HG02870 (cell line): ENCODE results near the gene PLSCR1.

Experiments
- ATAC-seq: cut with Tn5 transposase; IDR thresholded peaks from one replicate; pipeline ENCODE4 v1.9.1; 2021; ENCODE audit warnings: mild to moderate bottlenecking, moderate library complexity; ENCODE audit not compliant: unreplicated experiment

PLSCR1 gene, protein sequence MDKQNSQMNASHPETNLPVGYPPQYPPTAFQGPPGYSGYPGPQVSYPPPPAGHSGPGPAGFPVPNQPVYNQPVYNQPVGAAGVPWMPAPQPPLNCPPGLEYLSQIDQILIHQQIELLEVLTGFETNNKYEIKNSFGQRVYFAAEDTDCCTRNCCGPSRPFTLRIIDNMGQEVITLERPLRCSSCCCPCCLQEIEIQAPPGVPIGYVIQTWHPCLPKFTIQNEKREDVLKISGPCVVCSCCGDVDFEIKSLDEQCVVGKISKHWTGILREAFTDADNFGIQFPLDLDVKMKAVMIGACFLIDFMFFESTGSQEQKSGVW

DNA sequence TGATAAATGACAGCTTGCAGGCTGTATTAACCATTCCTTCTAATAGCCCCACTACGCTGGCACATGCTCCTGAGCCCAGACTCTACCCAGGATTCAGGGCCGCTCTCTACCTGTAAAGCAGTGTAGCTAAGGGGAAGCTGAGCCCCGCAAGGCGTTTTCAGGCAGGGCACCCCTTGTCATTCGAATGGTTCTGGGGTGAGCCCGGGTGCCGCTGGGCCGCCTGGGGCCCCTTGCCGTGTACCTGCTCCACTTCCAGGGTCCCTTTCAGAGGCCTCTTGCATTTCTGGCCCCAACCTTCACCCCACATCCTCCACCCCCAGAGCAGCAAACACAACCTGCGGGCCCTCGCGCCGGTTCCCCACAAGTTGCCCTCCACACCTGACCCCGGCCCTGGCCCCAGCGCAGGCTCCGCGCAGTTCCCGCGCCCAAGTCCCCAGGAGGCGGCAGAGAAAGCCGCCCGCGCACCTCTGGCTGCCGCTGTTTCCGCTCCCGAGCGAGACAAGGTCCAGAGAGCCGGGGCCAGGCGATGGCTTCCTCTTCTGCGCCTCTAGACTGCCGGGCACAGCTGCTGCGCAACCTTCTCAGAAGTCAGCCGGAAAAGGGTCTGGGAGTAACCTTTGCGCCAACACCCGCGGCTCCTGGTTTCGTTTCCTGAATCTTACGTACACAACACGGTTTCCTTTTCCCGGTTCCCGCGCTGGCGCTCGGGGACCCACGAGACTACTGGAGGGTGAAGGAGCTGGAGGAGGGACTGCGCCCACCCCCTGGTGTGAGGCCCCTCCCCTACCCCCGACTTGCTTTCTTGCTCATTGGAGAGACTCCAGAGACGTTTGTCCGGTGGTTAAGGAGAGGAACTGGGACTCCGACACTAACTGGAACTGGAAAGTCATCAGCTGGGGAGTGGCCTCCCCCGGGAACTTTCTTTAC is at the start of gene PLSCR1:
TSS of gene PLSCR1 (minus strand) at position 606 of the 927 bp plus-strand sequence. CDS start 8,055 bp downstream, outside the sequence.
- peak; percentile 85 for ATAC-seq

DNA sequence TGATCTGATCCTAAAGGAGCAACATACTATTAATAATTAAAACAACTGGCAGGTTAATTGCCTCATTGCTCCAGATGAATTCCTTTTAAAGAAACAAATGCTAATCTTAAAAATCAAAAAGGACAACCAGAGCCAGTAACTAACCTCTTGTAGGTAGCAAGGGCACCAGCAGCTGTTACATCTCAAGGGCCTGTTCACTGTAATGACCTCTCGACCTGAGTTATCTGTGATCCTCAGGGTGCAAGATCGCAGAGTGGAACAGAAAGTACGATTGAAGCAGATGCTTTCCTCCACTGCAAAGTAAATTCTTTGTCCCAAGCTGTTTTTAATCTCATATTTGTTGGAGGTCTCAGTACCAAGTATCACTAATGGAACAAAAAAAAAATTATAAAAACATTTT is 49.4 kb upstream of the PLSCR1 start:
- ATAC-seq, result no peak

DNA sequence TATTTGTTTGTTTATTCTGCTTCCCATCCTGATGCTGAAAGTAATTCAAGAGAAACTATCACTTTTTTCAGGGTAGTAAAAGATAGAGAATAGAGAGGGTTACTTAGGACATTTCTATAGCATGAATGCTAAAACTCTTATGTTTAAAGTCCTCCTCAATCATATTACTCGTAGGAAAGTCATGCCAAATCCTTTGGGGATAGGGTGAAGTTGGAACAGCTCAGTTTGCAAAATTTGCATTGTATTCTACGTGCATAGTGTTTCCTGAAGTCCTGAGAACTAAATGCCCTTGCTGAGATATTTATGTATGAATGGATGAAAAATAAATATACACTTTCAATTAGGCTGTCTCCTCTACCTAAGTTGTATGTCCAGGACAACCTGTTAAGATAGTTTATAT is 46.1 kb upstream of the PLSCR1 start:
- ATAC-seq, result no peak

DNA sequence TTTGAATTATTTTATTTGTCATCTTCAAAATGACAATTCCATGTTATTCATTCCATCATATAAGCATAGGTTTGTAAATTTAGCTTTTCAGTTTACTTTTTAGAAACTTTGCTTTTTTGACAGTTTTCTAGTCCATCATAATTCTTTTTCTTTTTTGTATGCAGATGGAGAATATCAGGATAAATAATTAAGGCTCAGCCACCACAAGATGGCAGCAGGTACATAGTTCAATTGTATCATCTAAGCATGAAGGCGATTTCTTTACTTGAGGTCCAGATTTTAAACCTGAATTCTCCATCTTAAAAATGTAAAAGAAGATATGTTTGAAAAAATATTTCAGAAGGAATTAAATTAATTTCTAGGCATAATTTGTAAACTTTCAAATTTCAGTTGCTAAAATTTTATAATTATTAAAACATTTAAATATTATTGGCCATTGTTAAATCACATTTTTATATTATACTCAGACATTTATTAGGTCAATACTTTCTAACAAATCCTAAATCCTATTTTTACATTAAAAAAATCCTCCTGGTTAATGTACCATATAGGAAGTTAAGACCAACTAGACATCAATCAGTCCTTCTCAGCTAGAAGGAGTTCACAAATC is 45.6 kb upstream of the PLSCR1 start:
- ATAC-seq, result peak; percentile 45

DNA sequence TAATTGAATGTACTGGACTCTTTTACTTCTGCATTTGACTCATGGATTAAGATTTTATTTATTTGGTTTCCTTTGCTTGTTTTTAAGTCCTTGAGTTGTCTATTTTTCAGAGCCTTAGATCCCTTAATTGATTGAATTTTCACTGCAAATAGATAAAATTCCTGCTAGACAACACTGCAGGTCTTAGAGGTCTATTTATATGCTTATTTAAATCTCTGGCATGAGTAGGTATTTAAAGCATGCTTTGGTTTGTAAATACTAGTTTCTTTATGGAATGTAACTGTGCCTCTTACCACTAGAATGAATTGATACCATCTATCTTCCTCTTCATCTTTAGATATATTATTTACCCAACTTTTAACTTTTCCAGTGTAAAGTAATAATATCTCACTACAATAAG is 40.7 kb upstream of the PLSCR1 start:
- ATAC-seq, result no peak

DNA sequence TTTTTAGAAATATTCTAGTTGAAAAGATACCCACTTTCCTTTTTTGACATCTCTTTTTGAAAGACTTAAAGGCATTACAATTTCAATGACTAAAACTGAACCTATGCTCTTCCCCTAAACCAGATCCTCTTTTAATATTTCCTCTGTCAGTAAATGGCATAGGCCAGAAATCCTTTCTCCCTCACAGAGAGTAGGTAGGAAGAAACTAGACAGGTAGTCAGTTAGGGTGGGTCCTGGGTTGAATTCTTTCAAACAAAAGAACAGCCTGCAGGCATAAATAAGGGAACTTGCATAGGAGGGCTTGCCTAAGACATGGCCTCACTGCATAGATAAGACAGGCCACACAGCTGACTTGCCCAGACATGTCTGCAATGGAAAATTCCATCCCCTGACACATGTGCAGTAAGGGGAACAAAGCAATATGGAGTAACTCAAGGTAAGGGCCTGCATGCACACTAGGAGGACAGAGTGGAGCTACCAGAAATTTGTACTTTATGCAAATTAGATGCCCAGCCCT is 37.6 kb upstream of the PLSCR1 start:
- no peak for ATAC-seq

DNA sequence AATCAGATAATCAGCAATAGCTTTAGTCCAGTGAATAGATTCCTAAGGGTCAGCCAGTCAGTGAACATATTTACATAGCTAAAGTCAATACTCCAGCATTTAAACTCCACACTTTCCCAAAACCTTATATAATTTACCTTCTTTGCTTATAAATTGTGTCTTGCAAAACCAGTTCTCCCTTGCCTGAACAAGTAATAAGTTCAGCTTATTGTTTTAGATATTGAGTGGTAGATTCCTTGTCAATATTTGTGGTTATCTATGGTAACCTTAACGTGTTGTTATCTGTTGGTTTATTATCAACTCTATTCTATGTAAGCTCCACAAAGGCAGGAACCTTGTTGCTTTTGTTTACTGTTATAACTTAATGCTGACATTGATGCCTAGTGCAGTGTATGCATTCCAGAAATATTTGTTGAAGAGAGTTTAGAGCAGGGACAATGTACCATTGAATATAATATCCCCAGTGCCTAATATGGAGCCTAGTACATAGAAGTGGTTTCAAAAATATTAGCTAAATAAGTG is 36.7 kb upstream of the PLSCR1 start:
- no peak for ATAC-seq

DNA sequence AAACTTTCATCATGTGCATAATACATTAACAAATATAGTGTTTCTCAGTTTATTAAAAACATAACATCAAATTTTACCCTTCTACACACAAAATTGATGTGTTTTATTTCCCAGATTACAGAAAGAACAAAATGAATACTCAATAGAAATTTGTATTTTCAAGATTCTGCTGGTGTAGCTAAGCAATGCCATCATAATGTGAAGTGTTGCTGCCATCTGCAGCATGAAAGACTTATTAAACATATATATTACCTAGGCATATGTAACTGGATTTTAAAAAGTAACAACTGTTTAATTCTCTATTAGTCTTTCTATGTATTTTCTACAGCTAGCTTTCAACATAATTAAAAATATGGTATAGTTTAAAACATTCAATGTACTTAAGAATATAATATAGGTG is 33.3 kb upstream of the PLSCR1 start:
- ATAC-seq, result peak; percentile 65

DNA sequence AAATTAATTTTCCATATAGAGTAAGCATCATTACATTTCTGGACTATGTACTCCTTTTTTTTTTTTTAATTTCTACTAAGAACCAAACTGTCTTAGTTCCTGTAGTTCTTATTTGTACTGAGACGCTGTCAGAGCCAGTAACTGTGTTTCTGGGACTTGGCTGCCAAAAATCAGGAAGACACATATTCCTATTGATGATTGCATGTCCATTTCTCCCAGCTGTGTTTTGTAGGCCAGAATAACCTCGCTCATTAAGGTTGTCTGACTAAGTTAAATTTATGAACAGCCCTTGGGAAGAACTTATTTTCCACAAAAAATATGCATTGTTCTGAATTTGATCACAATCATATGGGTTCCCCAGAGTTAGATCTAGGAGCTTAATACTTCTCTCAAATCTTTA is 31.2 kb upstream of the PLSCR1 start:
- no peak for ATAC-seq

DNA sequence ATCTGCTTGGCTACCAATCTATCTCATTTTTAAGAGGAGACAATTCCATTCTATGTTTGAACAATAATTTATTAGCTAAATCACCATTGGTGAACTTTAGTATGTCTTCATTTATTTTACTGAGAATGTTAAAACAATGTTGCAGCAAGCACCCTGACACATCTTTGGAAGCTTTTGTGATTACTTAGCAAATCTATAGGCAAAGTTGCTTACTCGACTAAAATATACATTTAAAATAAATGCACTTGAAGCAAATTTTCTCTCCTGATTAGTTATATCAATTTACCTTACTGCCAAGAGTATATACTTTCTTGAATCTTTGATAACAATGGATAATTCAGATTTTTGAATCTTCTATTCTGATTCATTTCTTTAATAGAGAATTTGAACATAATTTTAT is 29.8 kb upstream of the PLSCR1 start:
- no peak for ATAC-seq

DNA sequence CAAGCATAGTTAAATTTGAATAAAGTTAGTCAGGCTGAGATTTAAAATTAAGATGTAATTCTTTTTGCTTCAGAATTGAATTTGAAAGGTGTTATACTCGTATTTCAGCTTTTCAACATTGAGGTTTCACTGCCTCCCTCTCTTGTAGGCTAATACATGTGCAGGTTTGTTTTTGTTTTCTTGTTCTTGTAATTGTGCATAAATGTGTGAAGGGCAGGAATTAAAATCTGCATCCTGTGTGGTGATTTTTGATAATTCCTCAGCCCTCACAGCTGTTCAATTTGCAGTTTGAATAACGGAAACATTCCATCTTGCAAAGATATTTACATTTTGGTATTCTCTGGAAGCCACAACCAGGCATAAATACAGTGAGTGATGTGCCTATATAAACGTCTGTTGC is 24.9 kb upstream of the PLSCR1 start:
- no peak for ATAC-seq

DNA sequence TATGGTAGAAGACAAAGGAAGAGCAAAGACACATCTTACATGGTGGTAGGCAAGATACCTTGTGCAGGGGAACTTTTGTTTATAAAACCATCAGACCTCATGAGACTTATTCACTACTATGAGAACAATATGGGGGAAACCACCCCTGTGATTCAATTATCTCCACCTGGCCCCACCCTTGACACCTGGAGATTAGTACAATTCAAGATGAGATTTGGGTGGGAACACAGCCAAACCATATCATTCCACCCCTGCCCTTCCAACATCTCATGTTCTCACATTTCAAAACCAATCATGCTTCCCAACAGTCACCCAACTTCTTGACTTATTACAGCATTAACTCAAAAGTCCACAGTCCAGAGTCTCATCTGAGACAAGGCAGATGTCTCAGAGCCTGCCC is 21.7 kb upstream of the PLSCR1 start:
- ATAC-seq, result no peak

DNA sequence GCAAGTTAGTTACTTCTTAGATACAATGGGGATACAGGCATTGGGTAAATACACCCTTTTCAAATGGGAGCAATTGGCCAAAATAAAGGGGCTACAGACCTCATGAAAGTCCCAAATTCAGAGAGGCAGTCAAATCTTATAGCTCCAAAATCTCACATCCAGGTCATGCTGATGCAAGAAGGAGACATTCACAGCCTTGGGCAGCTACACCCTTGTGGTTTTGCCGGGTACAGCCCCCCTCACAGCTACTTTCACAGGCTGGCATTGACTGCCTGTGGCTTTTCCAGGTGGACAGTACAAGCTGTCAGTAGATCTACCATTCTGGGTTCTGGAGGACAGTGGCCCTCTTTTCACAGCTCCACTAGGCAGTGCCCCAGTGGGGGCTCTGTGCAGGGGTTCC is 17.5 kb upstream of the PLSCR1 start:
- no peak for ATAC-seq

DNA sequence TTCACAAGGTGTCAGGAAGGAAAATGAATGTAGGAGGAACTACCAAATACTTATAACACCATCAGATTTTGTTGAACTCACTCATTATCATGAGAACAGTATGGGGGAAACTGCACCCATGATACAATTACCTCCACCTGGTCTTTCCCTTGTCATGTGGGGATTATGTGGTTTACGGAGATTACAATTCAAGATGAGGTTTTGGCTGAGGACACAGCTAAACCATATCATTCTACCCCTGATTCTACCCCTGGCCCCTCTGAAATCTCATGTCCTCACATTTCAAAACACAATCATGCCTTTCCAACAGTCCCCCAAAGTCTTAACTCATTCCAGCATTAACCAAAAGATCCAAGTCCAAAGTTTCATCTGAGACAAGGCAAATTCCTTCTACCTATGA is 17.1 kb upstream of the PLSCR1 start:
- no peak for ATAC-seq

DNA sequence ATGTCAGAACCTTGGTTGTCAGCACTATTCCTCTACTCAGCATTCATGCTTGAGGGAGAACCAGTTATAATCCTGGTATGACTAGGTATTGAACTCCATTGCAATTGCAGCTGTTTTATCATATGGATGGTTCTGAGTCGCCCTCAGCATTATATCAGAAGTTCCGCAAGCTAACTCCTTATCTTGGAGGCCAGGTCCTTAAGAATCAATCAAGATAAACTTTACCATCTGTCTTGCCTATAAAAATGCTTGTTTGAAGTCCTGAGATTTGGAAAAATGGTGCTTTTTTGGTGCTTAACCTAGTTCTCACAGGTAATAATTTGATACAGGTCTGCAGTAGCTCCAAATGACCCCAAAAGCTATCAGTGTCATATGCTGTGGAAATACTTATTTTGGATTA is 16.3 kb upstream of the PLSCR1 start:
- ATAC-seq, result no peak

DNA sequence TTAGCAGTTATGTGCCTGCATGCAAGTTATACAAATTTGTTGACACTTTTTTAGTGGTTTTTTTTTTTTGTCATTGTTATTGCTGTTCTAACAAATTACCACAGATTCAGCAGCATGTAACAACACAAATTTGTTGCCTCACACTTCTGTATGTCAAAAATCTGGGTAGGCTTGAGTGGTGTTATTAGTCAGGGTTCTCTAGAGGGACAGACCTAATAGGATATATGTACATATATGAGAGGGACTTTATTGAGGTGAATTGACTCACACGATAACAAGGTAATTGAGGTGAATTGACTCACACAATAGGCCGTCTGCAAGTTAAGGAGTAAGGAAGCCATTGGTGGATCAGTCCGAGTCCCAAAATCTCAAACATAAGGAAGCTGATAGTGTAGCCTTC is 15.0 kb upstream of the PLSCR1 start:
- no peak for ATAC-seq

DNA sequence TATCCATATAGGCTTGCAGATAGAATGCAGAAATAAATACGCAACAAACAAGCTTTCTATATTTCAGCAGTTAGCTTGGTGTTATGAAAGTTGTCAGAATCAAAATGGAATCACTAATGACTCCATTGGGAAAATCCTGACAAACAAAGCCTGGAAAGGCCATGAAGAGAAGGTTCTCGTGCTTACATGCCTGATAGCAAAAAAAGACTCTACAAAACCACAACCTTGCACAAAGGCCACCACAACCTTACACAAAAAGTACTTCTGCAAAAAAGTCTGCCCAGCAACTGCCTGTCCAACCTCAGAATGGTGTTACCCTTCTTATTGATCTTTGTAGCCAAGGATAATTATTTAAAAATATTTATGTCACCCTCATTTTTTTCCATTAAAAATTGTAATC is 14.4 kb upstream of the PLSCR1 start:
- ATAC-seq, result no peak

DNA sequence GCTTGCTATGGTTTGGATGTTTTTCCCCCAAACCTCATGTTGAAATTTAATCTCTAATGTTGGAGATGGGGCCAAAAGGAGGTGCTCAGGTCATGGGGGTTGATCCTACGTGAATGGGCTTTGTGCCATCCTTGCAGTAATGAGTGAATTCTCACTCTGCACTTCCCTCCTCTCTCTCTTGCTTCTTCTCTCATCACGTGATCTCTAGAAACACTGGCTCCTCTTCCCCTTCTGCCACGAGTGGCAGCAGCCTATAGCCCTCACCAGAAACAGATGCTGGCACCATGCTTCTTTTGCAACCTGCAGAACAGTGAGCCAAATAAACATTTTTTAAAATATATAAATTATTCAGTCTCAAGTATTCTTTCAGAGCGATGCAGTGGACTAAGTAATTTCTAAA is 13.3 kb upstream of the PLSCR1 start:
- ATAC-seq, result no peak

DNA sequence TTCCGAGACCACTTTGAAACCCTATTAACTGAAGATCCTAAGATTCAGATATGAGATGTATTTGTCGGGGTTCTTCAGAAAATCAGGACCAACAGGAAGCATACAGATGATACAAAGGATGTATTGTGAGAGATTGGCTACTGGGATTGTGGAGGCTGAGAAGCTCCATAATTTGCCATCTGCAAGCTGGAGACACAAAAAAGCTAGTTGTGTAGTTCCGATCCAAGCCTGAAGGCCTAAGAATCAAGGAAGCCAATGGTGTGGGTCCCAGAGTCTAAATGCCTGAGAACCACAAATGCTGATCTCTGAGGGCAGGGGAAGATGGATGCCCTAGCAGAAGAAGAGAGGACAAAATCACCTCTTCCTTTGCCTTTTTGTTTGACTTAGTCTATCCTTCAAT is 10.9 kb upstream of the PLSCR1 start:
- ATAC-seq, result no peak

DNA sequence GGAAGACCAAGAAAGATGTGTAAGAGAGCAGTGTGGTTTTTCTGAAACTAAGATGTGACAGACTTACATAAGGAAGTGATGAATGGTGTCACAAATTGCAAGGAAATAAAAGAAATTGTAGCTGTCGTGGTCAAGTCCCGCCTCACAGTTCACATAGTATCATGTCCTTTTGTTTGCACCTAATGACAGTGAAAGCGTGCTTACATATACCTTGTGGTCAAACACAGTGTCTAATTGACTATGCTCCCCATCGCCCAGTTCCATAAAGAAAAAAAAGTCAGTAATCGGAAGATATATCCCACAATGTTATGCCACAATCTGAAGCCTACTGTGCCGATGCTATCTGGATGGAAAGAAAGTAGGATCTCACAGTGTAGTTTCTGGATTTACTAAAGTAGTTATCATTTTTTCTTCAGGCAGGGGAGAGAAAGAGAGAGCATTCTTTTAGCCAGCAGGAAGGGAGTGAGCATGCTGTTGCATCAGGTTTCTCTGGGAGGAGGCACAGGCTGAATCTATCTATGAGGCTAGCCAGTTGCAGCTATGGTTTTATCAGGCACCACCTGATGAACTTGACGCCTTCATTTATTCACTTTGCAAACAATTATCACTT is 9.8 kb upstream of the PLSCR1 start:
- no peak for ATAC-seq
